Adrenal gland (tissue), 5 donors: ENCODE data around the gene CHIC2.

Experiments used
- POLR2A ChIP-seq, 2 donors: fragments of 450-650 bp; IDR thresholded peaks; one replicate each; pipeline ENCODE4 v1.6.1; 2017; ENCODE audit warnings: antibody characterized with exemption in 2 of 2, mild to moderate bottlenecking in 2 of 2, moderate library complexity in 1 of 2
- TF ChIP-seq, protein P1 (sequence below), 6 experiments: fragments of 450-650 bp in 4 of 6; fragments of 200-600 bp in 2 of 6; sonication (generic) in 1 of 6; IDR thresholded peaks; 1 replicate in 5 of 6; 2 replicates in 1 of 6; pipeline versions ENCODE4 v1.5.1 to v1.8.0; 2016 to 2021; ENCODE audit warnings: antibody characterized with exemption in 6 of 6, mild to moderate bottlenecking in 2 of 6, moderate library complexity in 1 of 6
- donor health status: DM: no; HTN: no; CAD: no.

DNA sequence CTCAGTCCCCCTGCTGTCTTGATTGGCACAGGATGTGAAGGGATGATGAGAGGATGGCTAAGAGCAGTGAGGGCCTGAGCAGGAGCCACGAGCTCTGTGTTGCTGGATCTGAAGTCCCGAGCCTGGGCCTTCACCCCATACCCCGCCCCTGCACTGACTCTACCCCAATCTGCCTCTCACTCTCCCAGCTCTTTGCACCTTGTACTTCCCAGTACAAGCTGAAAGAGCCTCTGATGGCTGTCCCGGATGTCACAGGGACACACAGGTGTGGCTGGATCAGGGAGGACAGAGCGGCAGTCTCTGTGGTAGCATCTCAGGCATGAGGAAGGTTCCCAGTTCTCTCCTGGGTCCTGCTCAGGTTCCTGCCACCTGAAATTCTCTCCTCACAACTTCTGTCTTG lies 103.6 kb downstream of the CHIC2 start:
- TF ChIP-seq POLR2A (IDR thresholded peaks at IDR 0.05), result no peak
- TF ChIP-seq, protein P1, sequence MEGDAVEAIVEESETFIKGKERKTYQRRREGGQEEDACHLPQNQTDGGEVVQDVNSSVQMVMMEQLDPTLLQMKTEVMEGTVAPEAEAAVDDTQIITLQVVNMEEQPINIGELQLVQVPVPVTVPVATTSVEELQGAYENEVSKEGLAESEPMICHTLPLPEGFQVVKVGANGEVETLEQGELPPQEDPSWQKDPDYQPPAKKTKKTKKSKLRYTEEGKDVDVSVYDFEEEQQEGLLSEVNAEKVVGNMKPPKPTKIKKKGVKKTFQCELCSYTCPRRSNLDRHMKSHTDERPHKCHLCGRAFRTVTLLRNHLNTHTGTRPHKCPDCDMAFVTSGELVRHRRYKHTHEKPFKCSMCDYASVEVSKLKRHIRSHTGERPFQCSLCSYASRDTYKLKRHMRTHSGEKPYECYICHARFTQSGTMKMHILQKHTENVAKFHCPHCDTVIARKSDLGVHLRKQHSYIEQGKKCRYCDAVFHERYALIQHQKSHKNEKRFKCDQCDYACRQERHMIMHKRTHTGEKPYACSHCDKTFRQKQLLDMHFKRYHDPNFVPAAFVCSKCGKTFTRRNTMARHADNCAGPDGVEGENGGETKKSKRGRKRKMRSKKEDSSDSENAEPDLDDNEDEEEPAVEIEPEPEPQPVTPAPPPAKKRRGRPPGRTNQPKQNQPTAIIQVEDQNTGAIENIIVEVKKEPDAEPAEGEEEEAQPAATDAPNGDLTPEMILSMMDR (IDR thresholded peaks at IDR 0.05), result no peak
